ENCODE data around the gene TMEM63C.

The TMEM63C gene, protein sequence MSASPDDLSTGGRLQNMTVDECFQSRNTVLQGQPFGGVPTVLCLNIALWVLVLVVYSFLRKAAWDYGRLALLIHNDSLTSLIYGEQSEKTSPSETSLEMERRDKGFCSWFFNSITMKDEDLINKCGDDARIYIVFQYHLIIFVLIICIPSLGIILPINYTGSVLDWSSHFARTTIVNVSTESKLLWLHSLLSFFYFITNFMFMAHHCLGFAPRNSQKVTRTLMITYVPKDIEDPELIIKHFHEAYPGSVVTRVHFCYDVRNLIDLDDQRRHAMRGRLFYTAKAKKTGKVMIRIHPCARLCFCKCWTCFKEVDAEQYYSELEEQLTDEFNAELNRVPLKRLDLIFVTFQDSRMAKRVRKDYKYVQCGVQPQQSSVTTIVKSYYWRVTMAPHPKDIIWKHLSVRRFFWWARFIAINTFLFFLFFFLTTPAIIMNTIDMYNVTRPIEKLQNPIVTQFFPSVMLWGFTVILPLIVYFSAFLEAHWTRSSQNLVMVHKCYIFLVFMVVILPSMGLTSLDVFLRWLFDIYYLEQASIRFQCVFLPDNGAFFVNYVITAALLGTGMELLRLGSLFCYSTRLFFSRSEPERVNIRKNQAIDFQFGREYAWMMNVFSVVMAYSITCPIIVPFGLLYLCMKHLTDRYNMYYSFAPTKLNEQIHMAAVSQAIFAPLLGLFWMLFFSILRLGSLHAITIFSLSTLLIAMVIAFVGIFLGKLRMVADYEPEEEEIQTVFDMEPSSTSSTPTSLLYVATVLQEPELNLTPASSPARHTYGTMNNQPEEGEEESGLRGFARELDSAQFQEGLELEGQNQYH

DNA sequence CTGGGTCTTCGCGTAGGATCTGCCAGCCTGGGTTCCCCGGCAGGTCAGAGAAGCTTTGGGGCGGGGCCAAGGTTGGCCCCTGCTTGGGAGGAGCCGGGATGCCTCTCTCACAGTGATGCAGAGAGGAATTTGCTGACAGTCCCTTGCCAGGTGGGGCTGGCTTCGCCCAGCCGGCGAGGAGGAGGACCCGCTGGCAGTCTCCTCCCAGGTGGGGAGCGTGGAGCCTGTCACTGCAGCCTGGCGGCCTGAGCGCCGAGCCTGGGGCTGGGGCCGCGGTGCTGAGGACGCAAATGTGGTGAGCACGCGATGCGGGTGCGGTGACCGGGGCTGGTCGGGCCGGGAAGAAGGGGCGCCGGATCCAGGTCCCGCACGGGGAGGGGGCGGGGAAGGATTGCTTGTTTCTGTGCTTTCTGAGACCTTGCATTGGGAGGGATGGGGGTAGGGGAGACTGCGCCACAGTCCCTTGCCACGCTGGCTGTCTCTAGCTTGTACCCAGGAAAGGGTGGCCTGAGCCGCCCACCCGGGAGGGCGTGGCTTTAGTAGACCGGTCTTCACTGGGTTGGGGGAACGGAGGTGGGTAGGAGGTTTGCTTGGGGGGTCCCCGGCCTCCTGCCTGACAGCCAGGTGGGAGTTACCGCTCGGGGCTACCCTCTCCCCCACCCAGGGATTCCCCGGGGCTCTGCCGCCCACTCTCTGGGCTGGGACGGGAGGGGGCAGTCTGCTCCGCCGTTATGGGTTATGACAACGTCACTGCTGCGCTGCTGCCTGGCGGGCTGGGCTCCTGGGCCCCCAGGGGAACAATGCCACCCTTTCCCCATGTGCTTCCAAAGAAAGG lies at the start of gene TMEM63C:
Gene TMEM63C, plus strand, starts transcription at position 196 of the 835 bp plus-strand sequence. CDS start 37,016 bp downstream, outside the sequence.
- peak; percentile 96 for DNase-seq (ENCODE audit: low spot score)

DNA sequence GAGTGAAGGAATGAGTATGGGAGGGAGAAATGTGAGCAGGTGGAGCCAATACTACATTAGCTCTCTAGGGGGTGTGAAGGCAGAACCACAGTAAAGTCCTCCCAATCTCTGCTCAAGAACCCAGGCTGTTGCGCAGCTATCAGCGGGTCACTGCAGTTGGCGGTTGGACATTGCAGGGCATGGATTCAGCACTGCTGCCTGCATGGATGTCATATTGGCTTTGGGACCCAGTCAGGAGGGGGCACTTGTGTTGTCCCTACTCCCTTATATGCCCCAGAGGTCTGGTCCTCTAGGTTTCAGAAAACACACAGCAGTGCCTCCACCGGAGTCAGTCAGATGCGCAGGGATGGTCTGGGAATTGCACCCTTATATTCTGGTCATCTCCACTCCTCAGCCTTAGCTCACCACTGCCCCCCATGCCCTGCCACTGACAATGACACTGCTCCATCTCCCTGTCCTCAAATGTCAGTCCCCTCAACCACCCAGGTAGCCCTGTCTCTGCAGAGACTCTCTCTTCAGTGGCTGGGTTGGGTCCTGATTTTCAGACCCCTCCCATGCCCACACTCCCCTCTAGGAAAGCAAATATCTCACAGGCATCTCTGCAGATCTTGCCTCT lies 49.6 kb upstream of the TMEM63C start:
- no peak for DNase-seq (ENCODE audit: low spot score)

DNA sequence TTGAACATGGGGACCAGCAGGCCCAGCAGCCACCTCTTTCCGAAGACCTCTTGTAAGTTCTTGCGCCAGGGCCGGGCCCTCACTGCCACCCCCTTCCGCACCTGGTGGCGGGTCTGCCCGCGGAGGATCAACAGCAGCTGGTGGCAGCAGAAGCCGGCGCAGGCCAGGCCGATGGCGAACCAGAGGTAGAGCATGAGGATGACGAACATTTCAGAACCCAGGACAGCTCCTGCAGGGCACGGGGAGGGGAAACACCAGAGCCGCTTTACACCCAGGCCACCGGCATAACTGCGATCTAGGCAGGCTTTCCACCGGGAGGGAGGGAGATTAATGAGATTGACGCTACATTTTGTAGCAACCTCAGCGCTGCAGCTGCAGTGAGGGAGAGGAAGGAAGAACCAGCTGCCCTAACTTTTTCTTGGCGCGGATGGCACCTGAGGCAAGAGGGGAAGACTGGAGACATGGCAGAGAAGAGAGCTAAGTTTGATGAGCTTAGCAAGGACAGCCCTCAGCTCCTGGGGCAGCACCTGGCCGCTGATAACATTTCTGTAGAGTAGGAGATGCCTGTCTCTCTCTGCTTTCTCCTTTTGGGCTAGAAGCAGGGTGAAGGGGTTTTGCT lies 47.8 kb upstream of the TMEM63C start:
- peak; percentile 95 for DNase-seq (ENCODE audit: low spot score)

DNA sequence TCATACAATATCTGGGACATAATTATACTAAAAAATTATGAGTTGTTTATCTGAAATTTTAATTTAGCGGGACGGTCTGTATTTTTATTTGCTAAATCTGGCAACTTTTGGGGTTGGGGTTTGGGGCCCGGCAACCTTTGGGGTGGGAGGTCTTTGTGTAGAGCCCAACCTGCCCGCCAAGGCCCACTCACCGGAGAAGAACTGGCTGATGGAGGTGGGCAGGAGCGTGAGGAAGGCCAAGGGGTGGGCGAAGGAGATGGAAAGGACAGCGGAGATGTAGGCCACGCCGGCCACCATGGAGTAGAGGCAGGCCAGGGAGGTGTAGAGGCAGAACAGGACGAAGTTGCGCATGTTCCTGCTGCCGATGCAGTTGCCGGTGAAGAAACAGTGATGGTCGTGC lies 42.6 kb upstream of the TMEM63C start:
- DNase-seq (ENCODE audit: low spot score): no peak

DNA sequence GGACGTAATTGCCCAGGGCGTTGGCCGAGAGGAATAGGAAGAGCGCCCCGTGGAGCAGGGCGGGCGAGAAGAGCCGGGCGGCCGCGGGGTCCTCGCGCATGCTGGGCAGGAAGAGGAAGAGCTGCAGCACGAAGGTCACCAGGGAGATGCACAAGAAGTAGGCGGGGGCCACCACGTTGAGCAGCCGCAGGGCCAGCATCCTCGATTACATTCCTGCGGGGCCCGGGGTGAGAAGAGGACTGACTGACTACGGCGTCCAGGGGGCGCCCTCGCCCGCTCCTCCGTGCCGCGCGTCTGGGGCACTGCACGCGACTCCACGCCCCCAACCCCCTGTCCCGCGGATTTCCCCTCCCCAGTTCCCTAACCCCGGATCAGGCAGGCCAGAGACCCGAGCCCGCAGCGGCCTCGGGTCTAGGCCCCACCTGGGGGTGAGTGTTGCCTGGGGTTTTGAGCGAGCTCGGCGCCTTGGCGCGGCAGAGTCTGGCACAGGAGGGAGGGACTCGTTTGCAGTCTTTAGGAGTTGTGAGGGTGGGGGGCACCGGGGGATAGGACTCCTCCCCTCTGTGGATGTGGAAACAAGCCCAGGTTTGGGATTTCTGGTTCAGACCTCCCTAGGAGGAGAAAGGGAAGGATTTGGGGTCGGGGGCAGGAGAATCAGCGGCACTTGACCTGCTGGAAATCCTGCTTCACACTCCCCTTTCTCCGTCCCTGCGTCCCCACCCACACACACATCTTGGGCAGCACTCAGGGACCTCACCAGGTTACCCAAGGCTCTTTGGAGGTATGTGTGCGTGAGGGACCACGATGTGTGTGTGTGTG lies 41.8 kb upstream of the TMEM63C start:
- peak; percentile 88 for DNase-seq (ENCODE audit: low spot score)

DNA sequence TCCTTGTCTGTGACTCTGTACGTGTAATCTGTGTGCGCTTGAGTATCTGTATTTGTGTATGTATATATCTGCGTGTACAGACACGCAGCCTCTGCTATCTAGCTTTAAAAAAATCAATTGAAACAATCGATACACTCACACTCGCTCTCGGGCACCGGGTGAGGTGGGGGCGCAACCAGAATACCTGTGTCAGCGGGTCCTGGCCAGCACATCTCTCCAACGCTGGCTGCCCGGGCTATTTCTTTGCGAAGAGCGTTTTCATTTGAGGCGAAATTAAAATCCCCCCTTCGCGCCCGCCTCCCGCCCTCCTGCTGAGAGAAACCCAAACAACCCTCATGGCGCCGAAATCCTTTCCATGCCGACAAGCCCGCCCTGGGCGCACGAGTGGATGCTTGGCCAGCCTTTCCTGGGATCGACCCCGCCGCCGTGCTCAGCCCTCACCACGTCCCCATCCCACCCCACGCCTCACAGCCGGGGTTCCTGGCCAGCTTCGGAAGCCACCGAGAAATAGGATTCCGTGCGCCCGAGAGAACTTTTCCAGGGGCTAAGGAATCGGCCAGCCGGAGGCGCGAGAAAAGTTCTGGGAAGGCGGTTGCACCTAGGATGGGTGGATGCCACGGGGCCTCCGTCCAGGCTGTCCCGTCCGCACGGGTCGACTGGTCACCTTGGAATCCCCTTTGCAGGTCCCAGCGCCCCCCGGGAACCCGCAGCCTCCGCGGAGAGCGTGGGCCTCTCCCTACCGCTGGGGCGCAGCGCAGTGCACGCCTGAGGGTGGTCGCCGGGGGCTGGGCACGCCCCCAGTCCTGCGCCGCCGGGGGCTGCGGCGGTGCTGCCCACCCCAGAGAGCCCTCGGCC lies 41.0 kb upstream of the TMEM63C start:
- no peak for DNase-seq (ENCODE audit: low spot score)

DNA sequence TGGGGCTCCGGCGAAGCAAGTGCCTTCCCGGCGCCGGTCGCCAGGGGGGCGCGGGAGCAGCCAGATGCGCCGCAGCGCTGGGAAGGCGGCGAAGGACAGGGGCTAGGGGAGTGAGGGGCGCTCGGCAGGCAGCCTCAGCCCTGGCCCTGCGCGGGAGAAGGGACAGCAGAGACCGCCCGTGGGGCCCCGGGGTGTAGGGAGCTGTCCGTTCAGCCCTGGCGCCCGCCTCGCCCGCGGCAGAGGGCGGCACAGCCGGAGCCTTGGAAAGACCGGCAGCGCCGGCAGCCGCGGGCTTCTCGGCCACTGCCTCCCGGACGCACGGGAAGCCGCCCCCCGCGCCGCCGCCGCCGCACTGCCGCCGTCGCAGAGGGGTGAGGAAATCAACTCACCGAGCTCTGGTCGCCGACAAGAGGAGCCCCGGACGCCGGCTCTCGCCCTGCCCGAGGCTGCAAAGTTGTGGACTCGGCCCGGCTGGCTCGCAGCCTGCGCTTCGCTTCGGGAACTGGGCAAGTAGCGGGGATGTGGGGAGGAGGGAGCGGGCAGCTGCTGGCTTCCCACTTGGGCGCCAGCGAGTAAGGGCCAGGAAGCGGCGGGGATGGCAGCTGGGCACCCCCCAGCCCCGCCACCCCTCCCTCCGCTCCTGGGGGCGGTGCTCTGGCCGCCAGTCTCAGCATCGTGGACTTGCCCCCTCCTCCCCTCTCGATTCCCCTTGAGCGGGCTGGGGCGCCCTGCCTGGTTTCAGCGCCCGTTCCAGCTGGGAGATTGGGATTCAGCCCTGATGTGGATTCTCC lies 40.2 kb upstream of the TMEM63C start, which contains the start of gene ZDHHC22:
Gene ZDHHC22, minus strand, starts transcription at position 578 of the 791 bp plus-strand sequence. CDS start 2,053 bp downstream, outside the sequence.
- DNase-seq (ENCODE audit: low spot score): peak; percentile 90

DNA sequence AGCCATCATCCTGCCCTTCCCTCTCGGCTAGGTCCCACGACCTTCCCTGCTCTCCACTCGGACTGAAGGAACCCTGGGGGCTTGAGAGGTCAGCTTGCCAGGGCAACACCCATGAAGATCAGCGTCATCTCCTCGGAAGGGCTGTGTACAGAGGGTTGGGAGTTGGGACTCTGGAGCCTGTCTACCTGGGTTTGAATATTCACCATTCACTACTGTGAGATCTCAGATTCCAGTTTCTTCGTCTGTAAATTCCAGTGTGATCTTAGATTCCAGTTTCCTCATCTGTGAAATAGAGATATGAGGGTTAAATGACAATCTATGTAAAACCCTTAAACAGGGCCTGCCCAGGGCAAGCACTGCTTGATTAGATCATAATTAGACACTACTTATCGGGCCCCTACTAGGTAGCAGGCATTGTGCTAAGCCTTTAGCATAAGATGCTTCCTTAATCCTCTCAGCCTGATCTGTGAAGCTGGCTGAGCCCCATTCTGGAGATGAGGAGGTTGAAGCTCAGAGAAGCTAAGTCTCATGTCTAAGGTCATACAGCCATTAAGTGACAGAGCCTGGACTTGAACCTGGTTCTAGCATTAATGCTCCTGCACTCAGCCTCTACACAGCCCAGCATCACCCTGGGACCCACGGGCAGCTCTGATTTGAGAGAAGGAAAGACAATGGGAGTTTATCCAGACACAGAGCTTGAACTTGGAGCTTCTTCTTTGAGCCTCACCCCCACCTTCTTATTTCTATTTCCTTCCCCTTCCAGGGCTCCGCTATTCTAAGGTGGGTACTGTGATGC lies 39.4 kb upstream of the TMEM63C start:
- no peak for DNase-seq (ENCODE audit: low spot score)

DNA sequence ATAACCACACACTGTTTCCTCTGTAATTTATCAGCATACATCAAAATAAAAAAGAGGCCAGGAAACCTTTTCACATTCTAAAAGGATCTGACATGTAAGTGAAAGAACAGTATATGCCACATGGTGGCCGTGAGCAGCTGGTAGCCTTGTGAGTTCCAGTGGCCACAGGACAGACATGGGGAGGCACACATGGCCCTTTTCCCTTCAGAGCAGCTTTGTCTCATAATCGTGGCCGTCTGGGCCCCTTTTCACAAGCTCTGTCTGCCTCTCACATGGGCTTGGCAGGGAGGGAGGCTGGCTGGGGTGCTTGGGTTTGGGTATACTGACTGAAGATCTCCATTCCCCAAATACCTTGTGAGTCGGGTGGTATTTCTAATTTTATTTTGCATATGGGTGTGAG lies 38.5 kb upstream of the TMEM63C start:
- DNase-seq (ENCODE audit: low spot score): no peak

DNA sequence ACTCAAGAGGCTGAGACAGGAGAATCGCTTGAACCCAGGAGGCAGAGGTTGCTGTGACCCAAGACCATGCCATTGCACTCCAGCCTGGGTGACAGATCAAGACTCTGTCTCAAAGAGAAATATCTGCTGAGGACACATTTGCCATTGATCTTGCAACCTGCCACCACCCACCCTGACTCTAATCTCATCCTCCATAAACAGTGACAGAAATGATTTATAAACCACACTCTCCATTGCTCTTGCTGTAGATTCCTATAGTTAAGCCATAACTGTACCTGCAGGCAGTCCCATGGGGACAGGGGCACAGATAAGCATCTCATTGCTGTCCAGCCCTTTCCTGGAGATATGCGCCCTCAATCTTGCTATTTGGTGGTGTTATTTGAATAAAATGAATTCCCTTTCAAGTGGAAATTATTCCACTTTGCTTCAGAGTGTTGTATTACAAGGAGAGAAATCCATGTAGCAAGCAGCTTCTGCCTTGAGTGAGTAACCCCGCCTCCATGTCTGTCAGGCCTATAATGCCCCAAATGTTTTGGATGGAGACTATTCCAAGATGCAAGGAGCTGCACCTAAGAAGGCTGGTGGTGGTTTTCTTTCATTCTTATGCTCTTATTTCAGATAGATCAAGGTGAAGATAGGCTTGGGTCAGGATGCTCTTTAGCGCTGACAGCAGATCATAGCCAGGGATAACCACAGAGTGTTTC lies 37.0 kb upstream of the TMEM63C start:
- DNase-seq (ENCODE audit: low spot score): no peak

DNA sequence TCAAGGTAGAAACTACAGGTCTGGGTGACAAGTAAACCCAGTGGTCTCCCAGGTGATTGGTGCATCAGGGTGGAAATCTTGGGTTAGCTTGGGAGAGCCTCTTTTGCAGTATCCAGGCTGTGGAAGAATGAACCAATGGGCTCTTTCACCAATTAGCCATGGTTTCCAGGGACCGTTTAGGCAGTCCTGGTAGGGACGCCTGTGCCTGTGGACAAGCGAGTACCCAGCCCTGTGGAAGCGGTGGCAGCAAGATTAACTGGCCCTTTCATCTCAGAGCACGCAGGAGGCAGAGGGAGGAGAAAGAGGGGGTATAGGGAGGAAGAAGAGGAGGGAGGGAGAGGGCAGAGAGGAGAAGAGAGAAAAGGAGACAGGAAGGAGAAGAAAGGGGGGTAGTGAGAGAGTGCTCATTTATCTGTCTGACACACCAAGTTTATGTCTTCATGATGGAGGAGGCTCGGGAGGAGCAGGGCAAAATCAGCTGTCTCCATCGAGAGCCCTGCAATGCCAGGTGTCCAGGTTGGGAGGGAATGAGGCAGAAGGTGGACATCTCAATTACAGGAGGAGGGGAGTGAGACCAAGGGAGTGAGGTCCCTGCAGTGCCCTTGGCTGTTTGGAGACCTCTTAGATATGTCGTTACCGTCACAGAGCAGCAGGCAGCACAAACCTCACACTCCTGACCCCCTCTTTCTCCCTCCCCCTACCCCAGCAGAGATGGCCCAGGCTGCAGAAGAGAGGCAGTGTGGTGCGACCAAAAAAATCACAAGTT lies 35.4 kb upstream of the TMEM63C start:
- DNase-seq (ENCODE audit: low spot score): no peak

DNA sequence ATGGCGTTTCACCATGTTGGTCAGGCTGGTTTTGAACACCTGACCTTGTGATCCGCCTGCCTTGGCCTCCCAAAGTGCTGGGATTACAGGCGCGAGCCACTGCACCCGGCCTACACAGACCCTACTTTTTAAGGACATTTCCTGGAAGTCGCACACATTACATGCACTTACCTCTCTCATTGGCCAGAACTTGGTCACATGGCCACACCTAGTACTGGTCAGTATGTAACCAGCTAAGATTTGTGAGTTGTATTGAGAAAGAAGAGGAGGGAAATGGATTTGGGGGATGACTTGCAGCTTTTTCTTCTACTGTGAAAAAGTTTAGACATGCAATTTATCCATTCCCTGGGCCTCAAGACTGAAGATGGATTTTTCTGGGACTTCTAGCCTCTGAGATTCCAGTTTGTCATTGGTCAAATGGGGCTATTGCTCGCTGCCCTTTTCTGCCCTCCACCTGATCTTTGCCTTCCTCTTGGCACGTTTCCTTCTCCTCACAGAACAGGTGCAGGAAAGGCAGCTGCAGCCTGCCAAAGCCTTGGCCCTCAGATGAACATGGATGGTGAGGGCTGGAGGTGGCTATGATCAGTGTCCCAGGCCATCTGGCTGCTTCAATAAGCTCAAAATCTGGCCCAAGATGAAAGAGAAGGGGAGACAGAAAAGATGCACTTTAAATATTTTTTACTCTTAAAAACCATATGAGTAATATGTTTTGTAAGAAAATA lies 32.9 kb upstream of the TMEM63C start:
- no peak for DNase-seq (ENCODE audit: low spot score)

DNA sequence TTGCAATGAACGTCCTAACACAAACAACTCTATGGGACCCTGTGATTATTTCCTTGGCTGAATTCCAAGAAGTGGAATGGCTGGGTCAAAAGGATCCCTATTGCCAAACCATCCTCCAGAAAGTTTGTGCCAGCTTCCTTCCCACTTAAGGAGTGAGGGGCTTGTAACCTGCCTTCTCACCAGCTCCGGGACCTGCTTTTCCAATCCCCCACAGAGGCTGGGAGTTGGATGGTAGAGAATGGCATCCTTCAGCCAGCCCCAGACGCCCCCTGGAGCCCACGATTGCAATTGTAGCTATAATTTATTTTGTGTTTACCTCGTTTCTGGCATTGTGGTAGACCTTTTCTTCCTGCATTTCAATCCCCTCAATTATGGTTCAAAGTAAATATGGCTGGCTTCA lies 30.4 kb upstream of the TMEM63C start:
- DNase-seq (ENCODE audit: low spot score): peak; percentile 76

DNA sequence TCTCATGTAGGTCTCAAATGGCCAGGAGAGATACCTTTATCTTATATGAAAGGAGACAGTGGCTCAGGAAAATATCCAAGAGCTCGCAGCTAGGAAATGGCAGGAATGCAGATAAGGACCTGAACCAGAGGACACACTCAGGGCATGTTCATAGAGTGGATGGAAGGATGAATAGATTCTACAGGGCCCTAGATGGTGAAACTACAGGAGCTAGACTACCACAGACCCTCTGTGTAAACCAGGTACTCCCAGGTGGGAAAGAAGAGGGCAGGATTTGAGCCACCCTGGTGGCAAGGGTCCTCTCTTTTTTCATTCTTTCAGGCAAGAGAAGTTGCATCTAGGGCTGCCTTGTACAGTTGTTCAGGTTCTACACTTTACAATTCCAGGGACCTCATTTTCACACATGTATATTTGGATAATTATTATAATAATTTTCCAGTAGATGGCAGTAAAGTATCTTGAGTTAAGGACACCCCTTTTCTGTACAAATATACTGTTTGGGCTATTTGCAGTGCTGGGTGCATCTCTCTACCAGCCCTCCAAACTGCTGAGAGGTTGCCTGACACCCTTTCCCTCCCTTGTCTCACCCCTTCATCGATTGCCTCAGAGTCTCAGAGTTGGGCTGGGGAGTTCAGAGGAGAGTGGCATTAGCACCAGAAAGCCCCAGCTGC lies 29.5 kb upstream of the TMEM63C start:
- DNase-seq (ENCODE audit: low spot score): no peak

DNA sequence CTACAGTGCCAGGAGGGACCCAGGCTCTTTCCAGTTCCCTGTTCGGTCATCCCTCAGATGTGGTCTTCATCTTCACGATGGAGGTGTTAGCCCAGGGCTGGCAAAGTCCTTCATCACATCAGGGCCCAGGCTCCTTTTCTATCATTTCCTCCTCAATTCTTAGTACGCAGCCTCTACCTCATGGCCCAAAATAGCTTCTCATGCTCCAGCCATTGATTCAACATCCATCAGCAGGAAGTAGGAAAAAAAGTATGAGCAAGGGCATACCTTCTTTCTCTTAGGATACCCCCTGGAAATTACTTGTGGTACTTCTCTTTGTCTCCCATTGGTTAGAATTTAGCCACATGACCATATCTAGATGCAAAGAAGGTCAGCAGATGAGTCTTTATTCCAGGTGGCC lies 27.8 kb upstream of the TMEM63C start:
- no peak for DNase-seq (ENCODE audit: low spot score)

Measured in iPS-NIHi11 (cell line).